ENCODE measurements around the gene ABR. TPM values are rescaled to one million over a fixed set of nuclear protein-coding genes. Genes with fewer than 3 reads are reported as not detected.
"Not testable (repeated sequence)": the region's sequence is repeated elsewhere in the genome, so short reads cannot be mapped to it uniquely, and the experiment has no call there.

ABR gene
- total RNA-seq, 1 experiment from 2014 or later: 42.2 TPM

DNA sequence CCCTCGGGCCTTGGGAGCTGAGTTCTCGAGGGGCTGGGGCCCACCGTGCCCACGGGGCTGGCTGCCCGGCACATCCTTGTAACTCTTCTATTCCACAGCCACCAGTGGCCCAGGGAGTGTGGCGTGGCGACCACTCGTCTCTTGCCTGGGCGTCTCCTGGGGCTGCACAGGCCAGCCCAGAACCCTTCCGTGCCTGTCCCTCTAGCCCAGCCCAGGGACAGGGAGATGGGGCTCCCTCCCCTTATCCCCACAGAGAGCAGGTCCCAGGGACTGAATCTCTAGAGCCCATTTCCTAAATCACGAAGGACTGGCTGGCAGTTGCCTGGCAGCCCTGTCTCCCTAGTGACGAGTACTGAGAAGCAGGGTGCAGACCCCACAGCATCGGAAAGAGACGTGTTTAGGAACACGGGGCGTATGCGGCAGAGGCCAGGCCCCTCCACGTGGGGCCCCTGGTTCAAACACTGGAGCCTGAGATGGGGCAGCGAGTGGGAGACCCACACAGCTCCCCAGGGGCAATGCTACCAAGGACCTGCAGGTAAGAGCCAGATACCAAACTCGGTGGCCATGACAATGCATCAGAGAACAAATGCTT is 131.8 kb downstream of the ABR start:
- no peak for DNase-seq (ENCODE audit: low read depth)

DNA sequence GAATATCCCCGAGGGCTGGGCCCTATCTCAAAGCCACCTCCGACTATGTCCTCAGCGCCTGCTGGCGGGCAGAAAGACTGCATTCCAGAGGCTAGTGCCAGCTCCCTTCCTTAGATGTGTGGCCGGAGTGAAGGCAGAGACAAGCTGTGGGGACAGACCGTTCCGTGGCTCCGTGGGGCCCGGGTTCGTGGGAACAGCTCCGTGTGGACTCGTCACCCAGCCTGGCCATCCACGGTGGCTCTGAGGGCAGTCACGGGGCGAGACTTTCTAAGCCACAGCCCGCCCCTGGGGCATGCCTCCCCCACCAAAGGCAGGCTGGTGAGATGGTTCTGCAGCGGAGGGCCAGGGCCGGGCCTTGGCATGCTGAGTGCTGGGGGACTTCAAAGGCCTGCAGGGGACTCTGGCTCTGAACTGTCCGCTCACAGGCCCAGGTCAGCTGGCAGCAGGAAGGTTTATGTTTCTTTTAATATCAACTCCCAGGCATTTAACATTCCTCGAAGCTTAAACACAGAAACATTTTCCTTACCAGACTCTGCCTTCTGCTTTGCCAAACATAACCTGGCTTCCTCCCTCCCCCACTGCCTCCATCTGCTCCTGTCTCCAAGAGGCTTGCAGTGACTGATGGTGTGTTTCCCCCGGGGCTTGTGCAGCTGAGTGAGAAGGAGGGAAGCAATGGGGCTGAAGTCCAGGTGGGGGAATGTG is 132.5 kb downstream of the ABR start:
- DNase-seq (ENCODE audit: low read depth): no peak

DNA sequence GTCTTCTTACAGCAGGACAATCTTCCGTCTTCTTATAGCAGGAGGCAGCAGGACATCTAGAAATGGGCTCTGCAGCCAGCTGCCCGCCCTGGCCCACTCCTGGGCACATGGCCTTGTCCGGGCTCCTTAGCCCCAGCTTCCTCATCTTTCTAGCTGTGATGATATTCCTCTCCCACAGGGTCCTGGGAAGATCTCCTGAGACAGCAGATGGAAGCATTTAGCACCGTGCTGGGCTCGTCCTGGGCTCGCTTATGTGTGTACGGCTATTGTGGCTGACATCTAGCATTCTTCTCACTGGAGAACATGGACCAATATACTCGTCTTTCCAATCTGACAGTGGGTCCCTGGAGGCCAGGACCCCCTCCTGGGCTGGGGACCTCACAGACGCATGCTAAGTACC is 134.3 kb downstream of the ABR start:
- DNase-seq (ENCODE audit: low read depth): no peak

DNA sequence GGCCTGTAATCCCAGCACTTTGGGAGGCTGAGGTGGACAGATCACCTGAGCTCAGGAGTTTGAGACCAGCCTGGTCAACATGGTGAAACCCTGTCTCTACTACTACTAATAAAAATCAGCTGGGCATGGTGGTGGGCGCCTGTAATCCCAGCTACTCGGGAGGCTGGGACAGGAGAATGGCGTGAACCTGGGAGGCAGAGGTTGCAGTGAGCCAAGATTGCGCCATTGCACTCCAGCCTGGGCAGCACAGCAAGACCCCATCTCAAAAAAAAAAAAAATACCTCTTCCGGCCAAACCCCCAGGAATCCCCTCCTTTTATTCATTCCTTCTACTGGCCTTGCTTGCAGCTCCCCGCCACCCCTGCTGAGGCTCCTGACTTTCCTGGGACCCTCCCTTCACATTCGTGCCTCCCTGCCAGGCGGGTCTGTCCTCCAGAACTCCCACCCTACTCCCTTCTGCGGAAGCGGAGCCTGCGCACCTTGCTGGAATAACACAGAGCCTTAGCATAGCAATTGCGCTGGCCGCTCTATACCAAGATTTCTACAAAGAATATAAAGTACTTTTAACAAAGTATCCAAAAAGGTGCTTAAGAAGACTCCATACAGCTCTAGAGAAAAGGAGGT is 135.3 kb downstream of the ABR start:
- DNase-seq (ENCODE audit: low read depth): not testable (repeated sequence)

DNA sequence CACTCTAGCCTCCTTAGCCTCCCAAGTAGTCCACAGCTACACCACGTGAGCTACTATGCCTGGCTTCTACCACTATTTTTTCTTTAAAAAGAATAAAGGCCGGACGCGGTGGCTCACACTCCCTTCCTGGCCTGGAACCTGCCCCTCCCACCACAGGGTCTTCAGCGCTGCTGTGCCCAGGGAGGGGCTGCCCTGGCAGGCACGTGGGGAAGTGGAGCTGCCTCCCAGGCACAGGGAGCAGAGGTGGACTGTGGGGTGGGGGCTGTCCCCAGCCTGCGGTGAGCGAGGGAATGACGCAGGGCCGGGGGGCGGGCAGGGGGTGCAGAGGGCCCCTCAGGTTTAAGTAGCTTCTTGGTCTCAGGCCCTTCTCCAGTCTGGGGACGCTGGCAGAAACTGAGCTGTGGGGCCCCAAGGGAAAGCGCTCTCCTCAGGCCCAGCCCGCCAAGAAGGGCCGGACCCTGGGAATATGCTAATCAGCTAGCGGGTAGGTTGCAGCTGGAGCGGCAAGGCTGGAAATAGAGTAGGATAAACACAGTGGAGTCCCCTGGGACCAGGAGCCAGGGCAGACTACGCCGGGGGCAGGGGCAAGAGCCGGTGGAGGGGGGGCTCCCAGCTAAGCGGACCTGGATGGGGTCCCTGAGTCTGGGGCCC is 136.1 kb downstream of the ABR start:
- DNase-seq (ENCODE audit: low read depth): no peak

DNA sequence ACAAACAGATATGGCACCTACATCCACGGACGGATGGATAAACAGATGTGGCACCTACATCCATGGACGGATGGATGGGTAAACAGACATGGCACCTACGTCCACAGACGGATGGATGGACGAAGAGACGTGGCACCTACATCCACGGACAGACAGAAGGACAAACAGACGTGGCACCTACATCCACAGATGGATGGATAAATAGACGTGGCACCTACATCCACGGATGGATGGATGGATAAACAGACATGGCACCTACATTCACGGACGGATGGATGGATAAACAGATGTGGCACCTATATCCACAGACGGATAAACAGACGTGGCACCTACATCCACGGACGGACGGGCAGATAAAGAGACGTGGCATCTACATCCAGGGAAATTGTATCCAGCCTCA is 137.3 kb downstream of the ABR start:
- no peak for DNase-seq (ENCODE audit: low read depth)

DNA sequence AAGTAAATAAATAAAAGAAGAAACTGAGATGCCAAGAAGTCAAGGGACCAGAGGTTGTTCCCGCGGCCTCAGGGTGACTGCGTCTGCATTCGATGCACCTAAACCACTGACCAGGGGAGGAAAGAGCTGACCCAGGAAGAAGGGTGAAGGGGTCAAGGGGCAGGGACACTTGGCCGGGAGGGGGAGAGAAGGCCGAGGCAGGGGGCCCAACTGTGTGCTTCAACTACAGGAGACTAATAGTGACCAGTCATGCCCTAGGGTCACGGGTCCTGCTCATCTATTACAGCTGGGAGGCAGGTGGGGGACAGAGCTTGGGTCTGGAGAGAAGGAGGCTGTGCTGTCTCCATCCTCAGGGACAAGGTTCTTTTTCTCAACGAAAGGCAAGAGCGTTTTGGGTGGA is 138.0 kb downstream of the ABR start:
- DNase-seq (ENCODE audit: low read depth): no peak

DNA sequence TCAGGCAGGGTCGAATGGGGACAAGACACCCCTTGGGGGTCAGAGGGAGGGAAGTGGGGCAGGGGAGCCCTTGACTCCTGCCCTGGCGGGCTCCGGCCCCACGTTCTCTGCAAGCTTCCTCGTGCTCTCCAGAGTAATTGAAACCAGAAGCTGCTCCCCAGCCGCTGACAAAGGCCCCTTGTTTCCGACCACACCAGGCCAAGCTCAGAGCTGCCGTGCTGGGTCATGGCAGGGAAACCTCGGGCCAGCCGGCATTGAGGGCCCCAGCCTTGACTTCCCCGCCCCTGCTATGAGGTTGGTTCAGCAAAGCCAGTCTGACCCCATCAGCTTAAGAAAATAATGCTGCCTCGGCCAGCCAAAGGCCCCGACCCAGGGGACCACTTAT is 139.6 kb downstream of the ABR start:
- peak; percentile 29 for DNase-seq (ENCODE audit: low read depth)

DNA sequence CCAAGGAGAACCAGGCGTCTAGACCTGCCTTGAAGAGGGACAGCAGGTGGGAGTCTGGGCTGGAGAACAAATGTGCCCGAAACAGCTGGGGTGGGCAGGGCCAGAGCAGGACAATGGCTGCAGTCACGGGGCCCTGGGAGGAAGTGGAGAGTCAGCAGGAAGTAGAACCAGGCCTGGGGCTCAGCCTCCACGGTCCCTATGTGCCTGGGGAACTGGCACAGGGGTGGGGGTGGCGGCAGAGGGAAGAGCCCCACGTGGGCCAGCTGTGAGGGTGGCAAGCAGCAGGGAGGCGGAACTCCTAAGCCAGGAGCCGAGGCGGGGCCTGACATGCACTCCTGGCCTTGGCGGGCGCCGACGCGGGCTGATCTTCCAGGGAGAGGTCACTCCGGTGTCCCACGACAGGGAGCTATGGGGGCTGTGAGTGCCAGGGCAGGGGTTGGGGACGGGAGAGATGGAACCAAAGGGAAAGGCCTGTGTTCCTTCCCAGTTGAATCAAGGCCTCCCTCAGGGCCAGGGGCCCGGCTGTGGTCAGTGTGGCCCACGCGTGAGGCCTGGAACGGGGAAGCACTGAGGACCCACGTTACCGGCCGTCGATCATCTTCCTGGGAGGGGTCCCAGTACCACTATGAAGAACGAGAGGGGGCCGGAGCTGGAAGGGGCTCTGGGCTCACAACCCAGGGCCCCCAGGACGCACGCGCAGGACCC is 140.1 kb downstream of the ABR start:
- DNase-seq (ENCODE audit: low read depth): peak; percentile 27

DNA sequence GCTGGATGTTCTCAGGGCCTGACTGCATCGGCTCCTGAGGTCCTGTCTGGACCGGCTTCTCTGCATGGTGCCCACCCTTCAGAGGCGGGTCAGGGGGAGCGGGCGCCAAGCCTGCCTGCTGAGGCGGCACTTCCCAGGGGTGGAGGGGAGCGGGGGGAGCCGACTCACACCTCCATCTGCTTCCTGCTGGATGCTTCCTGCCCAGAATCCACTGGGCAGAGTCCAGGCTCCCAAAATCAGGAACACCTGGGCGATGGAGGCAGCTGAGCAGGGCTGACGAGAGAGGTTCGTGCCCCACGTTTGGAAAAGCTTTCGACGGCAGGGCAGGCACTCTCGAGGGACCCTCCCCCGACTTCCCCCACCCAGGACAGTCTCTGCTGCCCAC is 140.7 kb downstream of the ABR start:
- no peak for DNase-seq (ENCODE audit: low read depth)

DNA sequence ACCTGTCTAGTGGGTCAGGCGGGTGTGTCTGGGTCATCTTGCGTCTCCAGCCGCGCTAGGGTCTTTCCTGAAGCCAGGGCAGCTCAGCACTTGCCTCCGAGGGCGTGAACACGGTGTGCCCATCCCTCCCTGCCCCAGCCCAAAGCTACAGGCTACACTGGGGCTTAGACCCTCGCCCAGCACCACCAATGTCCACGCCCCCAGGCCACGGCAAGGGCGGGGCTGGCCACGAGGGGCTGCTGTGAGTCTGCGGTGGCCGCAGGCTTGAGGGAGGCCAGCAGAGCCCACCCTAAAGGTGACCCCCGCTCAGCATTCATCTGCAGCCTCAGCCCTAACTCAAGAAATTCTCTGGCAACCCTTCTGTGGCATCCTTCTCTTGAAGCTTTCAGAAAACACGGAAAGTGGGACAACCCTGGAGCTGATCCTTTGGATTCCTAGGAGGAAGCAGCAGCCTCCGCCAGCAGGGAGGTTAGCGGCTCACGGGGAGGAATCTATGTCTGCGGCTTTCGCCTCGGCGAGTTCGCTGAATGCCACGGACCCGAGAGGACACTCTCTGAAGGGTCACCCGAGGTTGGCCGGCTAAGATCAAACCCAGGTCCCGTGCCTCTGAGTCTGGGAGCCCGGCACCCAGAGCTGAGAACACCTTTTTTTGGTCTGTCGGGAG is 141.2 kb downstream of the ABR start:
- DNase-seq (ENCODE audit: low read depth): no peak

DNA sequence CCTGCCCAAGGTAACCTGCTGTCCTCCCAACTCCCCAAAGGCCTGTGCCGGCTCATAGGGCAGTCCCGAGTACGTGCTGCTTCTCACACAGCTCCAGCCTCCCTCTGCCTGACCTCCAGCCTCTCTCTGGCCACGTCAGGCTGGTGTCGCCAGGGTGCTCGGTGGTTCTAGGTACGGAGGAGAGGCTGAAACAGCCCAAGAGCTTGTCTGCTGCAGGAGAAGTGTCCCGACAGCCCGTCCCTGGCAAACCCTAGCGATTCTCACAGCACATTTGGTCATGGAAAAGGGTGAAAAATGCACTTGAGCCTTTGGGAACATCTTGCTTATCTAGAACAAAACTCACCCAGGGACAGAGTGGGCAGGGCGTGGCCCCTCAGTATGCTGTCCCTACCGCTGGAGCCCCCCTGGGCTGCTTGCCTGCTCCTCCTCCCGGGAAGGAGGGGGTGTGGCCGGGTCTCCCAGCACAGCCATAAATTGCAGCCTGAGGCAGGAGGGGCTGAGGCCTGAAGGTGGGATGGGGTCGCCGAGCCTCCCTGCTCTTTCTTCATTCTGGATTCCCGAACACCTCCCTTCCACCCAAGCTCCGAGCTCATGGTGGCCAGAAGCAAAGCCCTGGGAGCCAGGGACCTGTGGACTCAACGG is 142.4 kb downstream of the ABR start:
- DNase-seq (ENCODE audit: low read depth): no peak

DNA sequence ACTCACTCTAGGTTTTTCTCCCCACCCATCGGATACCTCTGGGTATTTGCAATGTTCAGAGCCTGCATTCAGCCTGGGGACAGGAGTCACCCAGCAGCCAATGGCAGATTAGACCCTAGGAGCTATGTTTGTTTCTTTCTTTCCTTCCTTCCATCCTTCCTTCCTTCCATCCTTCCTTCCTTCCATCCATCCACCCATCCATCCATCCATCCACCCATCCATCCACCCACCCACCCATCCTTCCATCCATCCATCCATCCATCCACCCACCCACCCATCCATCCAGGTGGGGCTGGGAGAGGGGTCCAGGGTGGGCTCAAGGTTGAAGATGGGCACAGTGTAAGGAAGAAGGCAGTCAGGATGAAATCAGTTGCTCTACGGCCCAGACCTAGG is 142.9 kb downstream of the ABR start:
- DNase-seq (ENCODE audit: low read depth): no peak

DNA sequence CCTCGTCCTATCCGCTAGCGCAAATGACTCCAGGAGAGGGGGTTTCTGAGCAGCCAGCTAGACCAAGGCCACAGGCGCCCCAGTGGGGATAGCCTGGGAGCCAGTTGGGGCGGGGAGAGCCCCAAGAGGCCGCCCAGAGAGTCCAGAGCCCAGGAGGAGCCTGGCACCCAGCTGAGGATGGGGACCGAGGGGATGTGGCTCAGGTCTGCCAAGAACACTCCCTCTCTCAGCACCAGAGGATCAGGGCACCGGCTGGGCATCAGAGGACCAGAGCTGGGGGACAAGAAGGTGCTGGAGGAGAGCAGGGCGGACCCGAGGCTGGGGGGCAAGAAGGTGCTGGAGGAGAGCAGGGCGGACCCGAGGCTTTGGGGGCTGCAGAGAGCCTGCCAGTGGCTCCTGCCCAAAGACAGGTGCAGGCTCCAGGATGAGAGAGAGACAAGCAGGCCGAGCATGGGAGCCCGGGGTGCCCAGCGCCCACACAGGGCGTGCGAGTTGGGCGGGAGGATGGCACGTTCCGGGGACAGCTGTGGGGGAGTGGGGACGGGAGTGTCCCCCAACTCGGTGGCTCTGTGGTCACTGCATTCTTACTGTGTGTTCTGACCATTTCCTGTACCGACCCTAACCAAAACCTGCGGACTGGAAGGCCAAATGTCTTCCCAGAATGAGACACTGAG is 143.5 kb downstream of the ABR start:
- no peak for DNase-seq (ENCODE audit: low read depth)

DNA sequence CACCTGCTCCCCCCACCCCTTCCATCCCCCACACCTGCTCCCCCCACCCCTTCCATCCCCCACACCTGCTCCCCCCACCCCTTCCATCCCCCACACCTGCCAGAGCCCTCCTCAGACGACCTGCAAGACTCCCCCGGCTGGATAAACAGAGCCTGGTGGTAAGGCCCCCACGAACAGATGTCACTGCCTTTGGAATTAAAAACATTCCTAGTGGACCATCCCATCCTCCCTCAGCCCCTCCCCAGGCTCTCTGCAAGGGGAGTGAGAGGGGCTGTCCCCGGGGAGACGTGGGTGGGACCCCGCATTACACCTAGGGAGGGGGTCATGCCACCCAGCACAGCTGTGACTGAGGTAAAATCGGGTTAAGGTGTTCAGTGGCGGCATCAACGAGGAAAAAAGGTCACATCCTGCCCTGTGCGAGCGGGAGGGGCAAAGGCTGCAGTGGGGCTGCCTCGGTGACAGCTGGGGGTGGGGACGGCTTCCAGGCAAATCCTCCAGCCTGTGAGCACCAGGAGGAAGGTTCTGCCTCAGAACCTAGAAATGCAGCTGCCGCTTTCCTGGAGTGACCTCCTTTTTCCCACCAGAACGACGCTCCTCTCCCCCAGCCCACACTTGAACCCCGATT is 144.1 kb downstream of the ABR start:
- no peak for DNase-seq (ENCODE audit: low read depth)

DNA sequence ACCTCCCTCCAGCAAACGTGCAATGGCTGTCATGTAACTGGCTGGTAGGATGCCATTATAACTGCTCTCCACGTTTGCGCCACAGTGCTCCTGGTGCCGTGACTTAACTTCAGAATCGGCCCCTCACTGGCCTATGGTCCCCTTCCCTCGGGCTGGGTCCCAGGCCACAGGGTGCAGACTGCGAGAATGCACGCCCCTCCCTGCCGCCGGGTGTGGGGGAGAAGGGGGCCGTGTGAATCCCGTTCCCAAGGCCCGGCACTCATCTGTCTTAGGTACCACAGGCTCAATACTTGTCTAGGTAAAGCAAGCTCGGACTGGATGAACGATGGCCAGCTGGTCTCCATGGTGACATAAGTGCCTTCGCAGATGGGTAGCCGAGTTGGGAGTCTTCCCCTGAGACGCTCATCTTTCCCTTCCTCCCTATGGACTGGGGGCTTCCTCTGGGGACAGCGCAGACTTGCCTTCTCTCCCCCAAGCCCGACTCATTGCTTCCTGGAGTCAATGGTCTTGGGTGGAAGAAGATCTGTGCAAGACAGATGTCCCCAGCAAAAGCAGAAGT is 145.1 kb downstream of the ABR start:
- no peak for DNase-seq (ENCODE audit: low read depth)

DNA sequence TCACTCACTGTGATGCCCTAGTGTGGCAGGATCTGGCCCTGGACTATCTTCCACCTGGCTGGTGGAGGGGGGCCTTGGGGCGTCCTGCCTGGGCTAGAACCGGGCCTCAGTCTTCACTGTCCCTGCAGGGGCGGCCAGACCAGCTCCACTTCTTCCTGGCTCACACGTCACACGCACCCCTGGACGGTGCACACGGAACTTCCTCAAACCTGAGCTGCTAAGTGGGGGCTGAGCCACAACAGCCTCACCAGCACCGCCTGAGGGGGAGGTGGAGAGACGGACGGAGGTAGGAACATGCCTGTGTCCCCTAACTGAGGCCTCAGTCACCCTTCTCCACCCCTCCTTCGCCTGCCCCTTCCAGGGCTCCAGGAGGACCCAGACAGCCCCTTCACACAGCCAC is 146.3 kb downstream of the ABR start:
- no peak for DNase-seq (ENCODE audit: low read depth)

DNA sequence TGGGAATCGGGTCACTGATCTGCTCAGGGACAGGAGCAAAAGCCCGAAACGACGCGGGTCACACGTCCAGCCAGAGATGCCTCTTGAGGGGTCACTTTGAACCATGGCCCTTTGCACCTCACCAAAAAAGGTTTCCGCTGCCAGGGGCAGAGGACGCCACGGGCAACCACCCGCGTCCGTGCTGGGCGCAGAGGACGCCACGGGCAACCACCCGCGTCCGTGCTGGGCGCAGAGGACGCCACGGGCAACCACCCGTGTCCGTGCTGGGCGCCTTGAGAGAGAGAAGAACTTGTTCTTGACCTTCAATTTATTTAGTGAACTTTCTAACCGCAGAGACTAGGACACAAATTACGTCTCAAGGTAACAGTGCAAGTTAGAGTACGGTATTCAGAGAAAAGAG is 147.4 kb downstream of the ABR start:
- DNase-seq (ENCODE audit: low read depth): no peak

DNA sequence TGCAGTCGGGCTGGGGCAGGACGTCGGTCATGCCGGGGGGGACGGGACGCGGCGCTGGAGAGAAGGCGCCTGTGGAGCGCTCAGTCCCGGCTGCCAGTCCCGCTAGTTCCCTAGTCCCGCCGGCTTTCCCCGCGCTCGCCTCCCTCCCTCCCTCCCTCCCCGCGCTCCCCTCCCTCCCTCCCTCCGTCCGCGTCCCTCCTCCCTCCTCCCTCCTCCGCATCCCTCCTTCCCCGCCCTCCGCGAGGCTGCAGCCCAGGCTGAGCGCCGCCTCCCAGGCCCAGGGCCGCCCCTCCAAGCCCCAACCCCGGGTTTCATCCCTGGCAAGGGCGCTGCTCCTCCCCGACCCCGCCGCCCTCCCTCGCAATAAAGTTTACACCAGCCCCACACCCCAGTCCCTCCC is 148.1 kb downstream of the ABR start:
- DNase-seq (ENCODE audit: low read depth): no peak

Data from RPMI7951 (cell line).